GM12873 (cell line): Measurements from ENCODE around the gene OBSCN.

Source experiments
- TF ChIP-seq, protein P1 (sequence below): IDR thresholded peaks from 2 replicates; pipeline ENCODE4 v1.5.1; 2012; ENCODE audit warnings: low read depth, mild to moderate bottlenecking, moderate library complexity, low read length, control low read depth; ENCODE audit not compliant: insufficient read depth; ENCODE audit errors: missing control alignments

The OBSCN gene

DNA sequence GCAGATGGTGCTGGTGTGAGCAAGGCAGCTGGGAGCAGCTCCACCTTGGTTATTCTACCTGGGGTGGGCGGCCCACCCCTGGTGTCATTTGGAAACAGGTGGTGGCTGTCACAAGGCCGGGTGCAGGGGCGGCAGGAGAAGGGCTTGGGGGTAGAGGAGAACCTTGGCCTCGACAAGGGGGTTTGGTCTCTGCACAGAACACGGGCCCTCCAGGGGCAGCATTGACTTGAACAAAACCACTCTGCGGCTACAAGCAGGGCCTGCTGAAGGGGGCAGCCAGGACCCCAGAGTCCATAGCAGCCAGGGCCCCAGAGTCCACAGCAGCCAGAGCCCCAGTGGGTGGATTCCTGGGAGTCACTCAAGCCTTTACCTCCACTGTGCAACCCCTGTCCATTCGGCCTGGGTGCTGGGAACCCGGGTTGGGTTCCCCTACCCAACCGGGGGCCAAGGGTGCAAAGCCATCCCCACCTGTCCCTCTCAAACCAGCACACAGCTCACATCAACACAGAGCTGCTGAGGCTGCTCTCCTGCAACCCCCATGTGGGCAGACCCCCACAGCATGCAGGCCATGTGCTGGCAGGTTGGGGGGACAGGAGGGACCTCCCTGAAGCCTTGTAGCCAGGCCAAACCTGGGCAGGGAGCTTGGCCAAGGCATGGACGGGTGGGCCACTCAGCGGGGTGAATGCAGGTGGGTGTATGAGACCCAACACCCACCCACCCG, 191.1 kb downstream of the OBSCN start:
- TF ChIP-seq, protein P1, sequence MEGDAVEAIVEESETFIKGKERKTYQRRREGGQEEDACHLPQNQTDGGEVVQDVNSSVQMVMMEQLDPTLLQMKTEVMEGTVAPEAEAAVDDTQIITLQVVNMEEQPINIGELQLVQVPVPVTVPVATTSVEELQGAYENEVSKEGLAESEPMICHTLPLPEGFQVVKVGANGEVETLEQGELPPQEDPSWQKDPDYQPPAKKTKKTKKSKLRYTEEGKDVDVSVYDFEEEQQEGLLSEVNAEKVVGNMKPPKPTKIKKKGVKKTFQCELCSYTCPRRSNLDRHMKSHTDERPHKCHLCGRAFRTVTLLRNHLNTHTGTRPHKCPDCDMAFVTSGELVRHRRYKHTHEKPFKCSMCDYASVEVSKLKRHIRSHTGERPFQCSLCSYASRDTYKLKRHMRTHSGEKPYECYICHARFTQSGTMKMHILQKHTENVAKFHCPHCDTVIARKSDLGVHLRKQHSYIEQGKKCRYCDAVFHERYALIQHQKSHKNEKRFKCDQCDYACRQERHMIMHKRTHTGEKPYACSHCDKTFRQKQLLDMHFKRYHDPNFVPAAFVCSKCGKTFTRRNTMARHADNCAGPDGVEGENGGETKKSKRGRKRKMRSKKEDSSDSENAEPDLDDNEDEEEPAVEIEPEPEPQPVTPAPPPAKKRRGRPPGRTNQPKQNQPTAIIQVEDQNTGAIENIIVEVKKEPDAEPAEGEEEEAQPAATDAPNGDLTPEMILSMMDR: no peak

DNA sequence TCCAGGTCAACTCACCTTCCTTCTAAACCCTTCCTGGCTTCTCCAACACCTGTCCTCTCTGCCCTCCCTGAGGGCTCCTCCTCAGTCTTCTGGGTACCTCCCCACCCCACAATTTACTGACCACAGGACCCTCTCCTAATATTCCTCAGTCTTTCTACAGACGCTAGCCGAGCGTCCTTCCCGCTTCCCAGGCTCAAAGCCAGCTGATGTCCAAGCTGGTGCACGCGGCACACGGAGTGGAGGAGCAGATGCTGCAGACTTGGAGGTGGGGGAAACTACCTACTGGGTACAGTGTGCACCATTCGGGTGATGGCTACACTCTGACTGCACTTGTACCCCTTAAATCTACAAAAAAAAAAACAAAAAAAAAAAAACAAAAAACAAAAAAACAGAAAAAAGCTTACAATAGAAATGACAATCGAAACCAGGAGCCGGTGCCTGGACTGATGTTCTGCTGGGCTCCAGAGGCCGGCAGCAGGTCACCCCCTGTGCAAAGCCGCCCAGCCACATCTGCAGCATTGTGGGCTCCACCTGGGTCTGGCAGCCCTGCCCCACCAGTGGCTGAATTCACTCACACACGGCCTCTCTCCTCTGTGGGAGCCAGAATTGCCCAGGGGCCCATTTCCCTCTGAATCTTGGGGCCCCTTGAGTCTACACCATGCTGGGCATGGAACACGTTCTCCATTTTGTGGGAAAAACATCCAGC, 191.8 kb downstream of the OBSCN start:
- TF ChIP-seq, protein P1: no peak

DNA sequence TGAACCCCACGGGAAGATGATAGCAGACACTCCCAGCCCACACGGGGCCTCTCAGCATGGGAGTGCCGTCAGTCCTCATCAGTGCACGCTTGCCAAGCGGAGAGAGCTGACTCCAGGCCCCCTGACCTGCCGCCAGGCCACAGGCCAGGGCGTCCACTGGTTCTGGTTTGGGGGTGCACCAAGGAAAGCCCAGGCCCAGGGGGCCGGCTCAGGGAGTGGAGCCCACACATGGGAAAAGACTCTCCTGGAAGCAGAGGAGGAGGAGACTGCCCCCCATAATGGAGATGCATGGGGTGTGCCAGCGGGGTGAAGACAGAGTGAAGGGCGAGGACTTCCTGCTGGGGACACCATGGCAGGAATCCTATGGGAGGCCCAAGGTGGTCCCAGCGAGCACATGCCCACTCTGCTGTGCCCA, 192.4 kb downstream of the OBSCN start:
- TF ChIP-seq, protein P1: no peak

DNA sequence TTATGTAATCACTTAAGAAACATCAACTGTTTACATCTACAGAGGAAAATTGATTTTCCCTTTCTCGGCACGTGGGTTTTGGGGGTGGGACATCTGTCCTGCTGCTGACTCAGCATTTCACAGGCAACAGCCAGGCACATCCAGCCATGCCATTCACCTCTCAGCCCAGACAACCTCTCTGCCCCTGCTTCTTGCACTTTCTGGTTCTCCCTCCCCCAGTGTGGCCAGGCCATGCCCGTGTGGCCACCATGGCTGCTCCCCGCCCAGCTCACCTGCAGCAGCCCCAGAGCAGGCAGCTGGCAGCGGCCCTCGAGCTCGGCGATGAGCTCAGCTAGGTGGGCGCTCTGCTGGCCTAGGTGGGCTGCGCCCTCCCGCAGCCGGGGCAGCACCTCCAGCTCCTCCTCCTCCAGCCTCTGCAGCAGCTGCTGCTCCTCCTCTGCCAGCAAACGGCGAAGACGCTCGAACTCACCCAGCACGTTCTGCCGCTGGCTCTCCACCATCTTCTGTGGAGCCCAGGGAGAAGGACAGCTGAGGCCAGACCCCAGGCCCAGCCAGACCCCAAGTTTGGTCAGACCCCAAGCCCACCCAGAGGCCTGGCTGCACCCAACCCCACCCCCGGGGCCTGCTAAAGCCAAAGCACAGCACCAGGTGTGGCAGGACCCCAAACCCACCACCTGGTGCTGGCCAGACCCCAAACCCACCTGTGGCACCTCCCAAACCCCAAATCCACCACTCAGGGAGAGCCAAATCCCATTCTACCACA, 193.0 kb downstream of the OBSCN start:
- TF ChIP-seq, protein P1: no peak

DNA sequence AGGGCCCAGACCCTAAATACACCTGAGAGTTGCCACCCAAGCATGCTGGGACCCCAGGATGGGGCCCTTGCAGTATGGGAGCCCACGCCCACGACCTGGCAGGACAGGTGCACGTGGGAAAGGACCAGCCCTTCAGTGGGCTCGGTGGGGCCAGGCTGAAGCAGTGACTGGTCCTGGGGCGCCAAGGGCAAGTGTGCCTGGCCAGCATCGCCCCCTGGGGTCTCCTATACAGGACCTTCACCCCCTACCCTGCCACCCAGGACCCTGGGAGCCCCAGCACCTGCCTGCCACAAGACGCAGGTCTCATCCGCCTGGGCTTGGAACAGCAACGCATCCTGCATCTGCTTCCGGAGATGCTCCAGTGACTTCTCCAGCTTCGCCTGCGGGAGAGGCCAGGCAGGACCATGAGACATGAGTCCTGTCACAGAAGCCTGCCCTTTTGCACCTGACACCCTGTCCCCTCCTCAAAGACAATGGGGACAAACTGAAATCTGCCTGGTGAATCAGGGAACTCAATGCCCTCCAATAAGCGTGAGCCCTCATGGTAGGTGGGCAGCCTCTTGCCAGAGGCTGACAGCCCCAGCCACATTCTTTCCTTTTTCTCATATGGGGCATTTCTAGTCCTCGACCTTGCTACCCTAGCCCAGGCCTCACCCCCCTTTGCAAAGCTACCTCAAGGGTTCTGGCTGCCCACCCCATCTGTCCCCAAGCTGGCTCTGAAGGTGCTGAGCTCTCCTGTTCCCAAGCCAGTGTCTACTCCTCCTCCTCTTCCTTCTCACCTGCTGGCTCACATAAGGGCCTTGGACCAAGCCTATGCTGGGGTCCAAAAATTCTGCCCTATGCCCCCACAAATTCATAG, 194.2 kb downstream of the OBSCN start:
- TF ChIP-seq, protein P1: no peak

DNA sequence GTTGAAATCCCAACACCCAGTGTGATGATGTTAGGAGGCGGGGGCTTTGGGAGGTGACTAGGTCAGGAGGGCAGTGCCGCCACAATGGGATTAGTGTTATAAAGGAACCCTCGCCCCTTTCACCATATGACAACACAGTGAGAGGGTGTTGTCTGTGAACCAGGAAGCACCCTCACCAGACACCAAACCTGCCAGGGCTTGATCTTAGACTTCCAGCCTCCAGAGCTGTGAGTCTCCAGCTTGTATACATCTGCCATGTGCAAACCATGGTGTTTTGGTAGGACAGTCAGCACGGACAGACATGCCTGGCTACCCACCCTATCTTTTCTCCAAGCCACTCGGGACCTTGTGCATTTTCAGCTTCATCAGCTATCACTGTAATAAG, 194.8 kb downstream of the OBSCN start:
- TF ChIP-seq, protein P1: no peak

DNA sequence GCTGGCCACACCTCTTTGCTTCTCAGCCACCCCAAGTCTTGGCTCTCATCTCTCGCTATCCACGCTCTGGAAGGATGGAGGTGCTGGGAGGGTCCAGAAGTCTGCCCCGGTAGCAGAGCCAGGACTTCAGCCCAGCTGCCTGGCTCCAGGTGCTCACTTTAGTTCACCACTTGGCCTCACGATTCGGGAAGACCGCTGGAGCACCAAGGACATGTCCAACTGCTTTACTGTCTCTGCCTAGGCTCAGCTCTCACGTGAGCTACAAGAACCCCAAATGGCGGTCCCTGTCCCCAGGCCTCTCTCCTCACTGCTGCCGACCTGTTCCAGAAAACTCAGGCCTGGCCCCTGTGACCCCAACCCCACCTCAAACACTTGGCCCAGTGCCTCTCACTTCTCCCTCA, 195.4 kb downstream of the OBSCN start:
- TF ChIP-seq, protein P1: no peak
